Esophagus muscularis mucosa (tissue), 4 donors: ENCODE results near the gene GIPC3. TPM values are rescaled to one million over a fixed set of nuclear protein-coding genes. Genes with fewer than 3 reads are reported as not detected.
A peak's percentile ranks its signal among the peaks of the same experiment; 100 is the strongest.
"Not testable (repeated sequence)": the region's sequence is repeated elsewhere in the genome, so short reads cannot be mapped to it uniquely, and the experiment has no call there.

Experiments used
- DNase-seq: peaks from one replicate; pipeline ENCODE4 v3.0.0-alpha.2; 2017; ENCODE audit errors: extremely low spot score
- H3K27ac ChIP-seq, 4 donors: fragments of 200-600 bp; sonication (generic); replicated peaks in 1 of 4; 1 replicate in 3 of 4; 2 replicates in 1 of 4; pipeline ENCODE4 v1.5.1; 2016 to 2019; ENCODE audit warnings: mild to moderate bottlenecking in 1 of 4
- H3K27me3 ChIP-seq, 4 donors: fragments of 200-600 bp; sonication (generic); one replicate each; pipeline versions ENCODE4 v1.5.1 to v1.6.0; 2016 to 2019
- H3K36me3 ChIP-seq, 4 donors: fragments of 200-600 bp; sonication (generic); one replicate each; pipeline ENCODE4 v1.5.1; 2016 to 2019
- H3K4me1 ChIP-seq, 4 donors: fragments of 200-600 bp; sonication (generic); one replicate each; pipeline ENCODE4 v1.5.1; 2016 to 2019
- H3K4me3 ChIP-seq, 4 donors: fragments of 200-600 bp; sonication (generic); 1 replicate in 2 of 4; 2 replicates in 2 of 4; pipeline ENCODE4 v1.5.1; 2016 to 2019; ENCODE audit warnings: mild to moderate bottlenecking in 4 of 4, moderate library complexity in 1 of 4
- H3K9me3 ChIP-seq, 4 donors: fragments of 200-600 bp; sonication (generic); 1 replicate in 3 of 4; 2 replicates in 1 of 4; pipeline ENCODE4 v1.5.1; 2016 to 2019
- CTCF ChIP-seq, 3 experiments: fragments of 200-600 bp in 2 of 3; fragments of 450-650 bp in 1 of 3; sonication (generic) in 2 of 3; IDR thresholded peaks; one replicate each; pipeline ENCODE4 v1.5.1; 2017 to 2019; ENCODE audit warnings: antibody characterized with exemption in 3 of 3, mild to moderate bottlenecking in 2 of 3, moderate library complexity in 1 of 3
- EP300 ChIP-seq: sonication (generic); formaldehyde crosslinking; IDR thresholded peaks from one replicate; pipeline ENCODE4 v1.6.1; 2017; ENCODE audit warnings: antibody characterized with exemption
- POLR2A ChIP-seq: fragments of 450-650 bp; IDR thresholded peaks from one replicate; pipeline ENCODE4 v1.6.1; 2017; ENCODE audit warnings: antibody characterized with exemption, moderate library complexity, mild to moderate bottlenecking, low read depth
- POLR2AphosphoS5 ChIP-seq, 2 donors: sonication (generic); formaldehyde crosslinking; IDR thresholded peaks; one replicate each; pipeline ENCODE4 v1.6.1; 2017; ENCODE audit warnings: antibody characterized with exemption in 2 of 2
- WGBS: methylation state at CpG from one replicate; pipeline ENCODE4 v1.1.5; 2018; 5-methylcytosine and 5-hydroxymethylcytosine counted together
- intact Hi-C: fragments of 100-400 bp; cut with DNase I; formaldehyde crosslinking; loops from one replicate; pipeline ENCODE4 v1.15.1; 2023
- total RNA-seq, 4 donors: library from RNA; depleted of rRNA; stranded (reverse); fragments of >200 nt; gene quantifications; one replicate each; pipeline versions ENCODE4 v1.1.0 to v1.2.1, GENCODE V29; 2016

The GIPC3 gene
- total RNA-seq, 4 donors from 2014 or later = 4.1 to 17.5 (median 4.9) TPM

GRCh38 chr19:3625996-3626472 is 40.8 kb downstream of the GIPC3 start:
- no peak for DNase-seq
- Histone ChIP-seq H3K27ac (peak overlapping the region; percentile 88 to 95 (median 90)), H3K9me3 (no peaks in the 10 kb centered on the region), H3K4me1 (peaks cover 16 to 35% (median 30%) of the 10 kb centered on the region in 4 donors), H3K4me3 (peak overlapping the region; percentile 70 to 100 (median 95)), H3K27me3 (no peaks in the 10 kb centered on the region), H3K36me3 (peaks cover 21 to 40% (median 37%) of the 10 kb centered on the region in 4 donors)
- TF ChIP-seq POLR2AphosphoS5 (IDR thresholded peaks at IDR 0.05) (no peak), EP300 (no peak), CTCF (IDR thresholded peaks at IDR 0.05) (no peak), POLR2A (no peak)
- intact Hi-C loops = no loop called here
- 1% methylated on average over 18 of the region's 21 CpGs for WGBS

DNA sequence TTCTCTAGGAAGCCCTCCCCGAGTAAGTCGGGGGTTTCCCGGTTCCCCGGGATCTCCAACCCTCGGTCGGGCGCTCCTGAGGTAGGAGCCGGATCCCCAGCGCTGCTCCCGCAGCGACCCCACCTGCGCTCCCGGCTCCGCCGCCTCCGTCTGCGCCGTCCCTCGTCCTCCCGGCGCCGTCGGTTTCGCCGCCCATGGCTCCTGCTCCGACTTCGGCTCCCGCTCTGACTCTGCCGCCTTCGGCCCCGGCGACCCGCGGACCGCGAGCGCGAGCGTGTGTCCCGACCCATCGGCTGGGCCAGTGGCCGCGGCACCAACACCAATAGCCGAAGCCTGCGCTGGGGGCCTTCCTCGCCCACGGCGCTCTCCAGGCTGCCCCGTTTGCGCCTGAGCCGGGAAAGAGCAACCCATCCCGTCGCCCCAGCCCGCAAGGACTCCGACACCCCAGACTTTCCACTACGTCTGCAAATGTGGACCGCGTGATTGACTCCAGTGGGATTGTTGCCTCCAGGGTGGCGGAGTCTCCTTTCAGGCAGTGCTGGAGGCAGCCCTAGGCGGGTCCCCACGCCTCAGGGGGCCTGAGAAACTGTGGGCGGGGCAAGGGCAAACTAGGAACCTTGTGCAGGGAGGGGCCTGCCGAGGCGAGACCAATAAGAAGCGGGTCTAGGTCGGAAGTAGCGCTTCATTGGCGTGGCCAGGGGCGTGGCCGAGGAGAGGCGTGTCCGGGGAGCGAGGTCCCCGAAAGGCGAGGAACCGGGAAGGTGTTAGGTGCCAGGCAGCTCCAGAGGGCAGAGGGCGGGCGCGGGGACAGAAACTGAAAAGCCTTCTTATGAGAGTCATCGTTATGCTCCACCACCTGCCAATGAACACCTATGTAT is 41.4 kb downstream of the GIPC3 start, which contains the start of gene CACTIN:
CACTIN (minus strand) TSS at position 318 of the 878 bp plus-strand sequence; CDS start at position 290, 28 bp downstream.
- Histone ChIP-seq H3K4me3 (peak within 1 kb of the TSS; percentile 70 to 100 (median 95)), H3K27me3 (no peaks in the 10 kb centered on the region), H3K27ac (peak within 1 kb of the TSS; percentile 88 to 95 (median 90)), H3K4me1 (peaks cover 16 to 34% (median 30%) of the 10 kb centered on the region in 4 donors), H3K9me3 (no peaks in the 10 kb centered on the region), H3K36me3 (peaks cover 24 to 40% (median 37%) of the 10 kb centered on the region in 4 donors)
- under 1% methylated on average over 42 of the region's 80 CpGs for WGBS
- peak; percentile 100 for DNase-seq
- intact Hi-C loops = no loop called here
- TF ChIP-seq CTCF (IDR thresholded peaks at IDR 0.05) (peak in 1 of 3 experiments; percentile 45), POLR2AphosphoS5 (IDR thresholded peaks at IDR 0.05) (peak; percentile 88 to 95), POLR2A (peak; percentile 47), EP300 (no peak)

GRCh38 chr19:3627351-3627723 is 42.1 kb downstream of the GIPC3 start:
- WGBS = 69% methylated on average over 7 of the region's 7 CpGs
- H3K4me3 ChIP-seq = peak overlapping the region; percentile 70 to 100 (median 95)
- intact Hi-C loops = no loop called here
- H3K4me1 ChIP-seq = peaks cover 16 to 34% (median 31%) of the 10 kb centered on the region in 4 donors
- TF ChIP-seq POLR2AphosphoS5 (IDR thresholded peaks at IDR 0.05) (no peak), CTCF (IDR thresholded peaks at IDR 0.05) (no peak), POLR2A (no peak), EP300 (no peak)
- no peak for DNase-seq
- no peaks in the 10 kb centered on the region for H3K27me3 ChIP-seq
- peaks cover 24 to 40% (median 37%) of the 10 kb centered on the region in 4 donors for H3K36me3 ChIP-seq
- no peaks in the 10 kb centered on the region for H3K9me3 ChIP-seq
- H3K27ac ChIP-seq = peak overlapping the region; percentile 88 to 95 (median 90)

- H3K4me3 ChIP-seq, DNase-seq, H3K27me3 ChIP-seq, intact Hi-C loops, H3K9me3 ChIP-seq: not testable (repeated sequence)
- H3K4me1 ChIP-seq = peaks cover 16 to 41% (median 35%) of the 10 kb centered on the region in 4 donors
- peak overlapping the region in 2 of 4 donors; percentile 30 to 89 for H3K27ac ChIP-seq
- 64% methylated on average over 9 of the region's 9 CpGs for WGBS
- H3K36me3 ChIP-seq = peaks cover 18 to 40% (median 37%) of the 10 kb centered on the region in 4 donors
Measured at GRCh38 chr19:3628766-3629165, 43.5 kb downstream of the GIPC3 start.
